Erythroblast (primary cell): ENCODE data around the gene DLL1.

Source experiments
- GATA1 ChIP-seq: IDR thresholded peaks from 2 replicates; pipeline ENCODE4 v1.6.1; 2011; ENCODE audit warnings: low read depth, mild to moderate bottlenecking, control low read depth, low read length, moderate library complexity
- POLR2A ChIP-seq: IDR thresholded peaks from 2 replicates; pipeline ENCODE4 v1.6.1; 2011; ENCODE audit warnings: mild to moderate bottlenecking, low read length

- TF ChIP-seq POLR2A (no peak), GATA1 (no peak)
Measured at GRCh38 chr6:170279977-170280688, 10.7 kb downstream of the DLL1 start.
